HG03108 (cell line): Measurements from ENCODE around the gene RAB20.
"Not testable (repeated sequence)": the region's sequence is repeated elsewhere in the genome, so short reads cannot be mapped to it uniquely, and the experiment has no call there.

Source experiments
- ATAC-seq: cut with Tn5 transposase; IDR thresholded peaks from one replicate; pipeline ENCODE4 v1.9.1; 2021; ENCODE audit warnings: moderate library complexity; ENCODE audit not compliant: unreplicated experiment

The RAB20 gene

DNA sequence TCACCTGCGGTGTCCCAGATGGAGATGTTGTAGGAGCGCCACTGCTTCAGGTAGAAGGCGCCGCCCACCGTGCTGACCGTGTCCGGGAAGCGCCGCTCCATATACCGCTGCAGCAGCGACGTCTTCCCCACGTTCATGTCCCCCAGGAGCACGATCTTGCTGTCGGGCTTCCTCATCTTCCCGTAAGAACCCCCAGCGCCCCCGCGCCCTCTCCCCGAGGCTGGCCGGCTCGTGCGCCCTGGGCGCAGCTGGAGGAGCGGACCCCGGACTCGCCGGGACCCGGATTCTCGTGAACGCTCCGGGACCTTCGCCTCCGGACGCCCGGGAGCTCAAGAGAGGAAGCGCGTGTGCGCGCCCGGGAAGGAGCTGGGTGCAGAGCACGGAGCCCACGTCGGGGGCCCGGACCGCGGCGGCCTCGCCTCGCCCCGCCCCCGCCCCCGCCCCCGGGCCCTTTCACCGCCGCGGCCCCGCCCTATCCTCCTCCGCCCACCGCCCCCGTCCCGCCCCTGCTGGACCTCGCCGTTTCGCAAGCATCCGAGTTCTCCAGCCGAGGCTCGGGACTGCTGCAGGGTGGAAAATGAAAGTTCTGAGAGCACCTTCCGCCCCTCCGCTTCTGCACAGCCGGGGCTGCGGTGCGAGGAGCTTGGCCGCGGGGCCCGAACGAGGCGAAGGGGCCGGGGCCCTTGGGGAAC is at the start of gene RAB20:
Gene RAB20 (minus strand): TSS at position 379 of the 692 bp plus-strand sequence. CDS start 203 bp downstream, at position 176.
- ATAC-seq: peak; percentile 80

DNA sequence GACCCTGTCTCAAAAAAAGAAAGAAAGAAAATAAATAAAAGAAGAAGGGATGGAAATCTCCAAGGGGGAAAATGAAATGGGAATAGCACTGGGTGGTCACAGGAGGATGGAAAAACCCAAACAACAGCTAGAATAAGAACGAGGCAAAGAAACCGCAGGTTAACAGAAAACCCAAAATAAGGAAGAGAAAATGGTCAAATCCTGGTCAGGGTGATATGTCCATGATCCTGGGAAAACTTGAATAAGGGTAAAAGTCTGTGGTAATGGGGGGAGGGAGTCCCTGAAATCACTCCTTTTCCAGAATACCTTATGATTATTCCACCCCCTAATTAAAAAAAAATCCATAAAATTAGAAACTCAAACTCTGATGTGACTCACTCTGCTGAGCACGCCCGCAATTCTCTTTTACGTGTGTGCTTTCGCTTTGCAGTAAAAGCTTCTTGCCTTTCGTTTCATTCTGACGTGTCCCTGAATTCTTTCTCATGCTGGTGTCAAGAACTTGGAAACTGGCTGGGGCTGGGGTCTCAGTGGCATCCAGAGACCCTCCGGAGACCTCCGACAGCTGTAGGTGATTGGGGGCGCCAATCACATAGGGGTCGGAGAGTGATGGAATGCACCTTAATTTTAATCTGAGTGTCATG is 49.6 kb upstream of the RAB20 start:
- ATAC-seq: peak; percentile 43

DNA sequence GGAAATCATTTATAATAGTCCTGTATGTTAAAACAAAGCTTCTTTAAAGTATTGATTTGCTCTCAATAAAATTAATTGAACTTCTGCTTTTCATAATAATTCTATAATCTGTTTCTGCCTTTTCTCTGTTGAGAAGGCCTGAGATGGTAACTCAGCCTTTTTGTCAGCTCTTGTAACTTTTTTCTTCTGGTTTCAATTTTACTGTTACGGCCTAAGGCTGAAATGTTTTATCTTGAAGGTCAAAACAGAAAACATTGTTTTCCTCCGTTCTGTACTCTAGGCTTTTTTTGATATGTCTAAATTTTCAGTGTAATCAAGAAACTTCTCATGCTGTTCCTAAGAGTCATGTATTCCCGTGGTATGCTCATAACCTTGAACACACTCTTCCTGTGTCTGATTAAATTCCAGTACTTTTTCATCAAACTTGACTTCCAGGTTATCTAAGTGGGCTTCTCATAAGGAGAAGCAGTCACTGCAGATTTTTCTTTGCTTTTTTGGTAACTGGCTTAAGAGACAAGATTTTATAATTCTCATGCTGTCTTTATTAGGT is 46.2 kb upstream of the RAB20 start:
- ATAC-seq: no peak

GRCh38 chr13:110606281-110606680 is 44.8 kb upstream of the RAB20 start:
- not testable (repeated sequence) for ATAC-seq

- no peak for ATAC-seq
Measured at GRCh38 chr13:110605132-110605531, 43.6 kb upstream of the RAB20 start.

DNA sequence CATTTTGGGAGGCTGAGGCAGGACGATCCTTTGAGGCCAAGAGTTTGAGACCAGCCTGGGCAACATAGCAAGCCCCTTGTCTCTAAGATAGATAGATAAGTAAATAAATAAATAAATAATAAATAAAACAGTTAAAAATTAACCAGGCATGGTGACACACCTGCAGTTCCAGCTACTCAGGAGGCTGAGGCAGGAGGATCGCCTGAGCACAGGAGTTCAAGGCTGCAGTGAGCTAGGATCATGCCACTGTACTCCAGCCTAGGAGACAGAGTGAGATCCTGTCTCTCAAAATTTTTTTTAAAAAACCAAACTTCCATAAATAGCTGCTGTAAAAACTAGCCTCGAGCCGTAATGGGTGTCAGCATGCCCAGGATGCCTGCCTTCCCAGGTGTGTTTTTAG is 39.5 kb upstream of the RAB20 start:
- ATAC-seq: no peak

GRCh38 chr13:110600261-110600819 is 38.8 kb upstream of the RAB20 start:
- ATAC-seq: no peak

DNA sequence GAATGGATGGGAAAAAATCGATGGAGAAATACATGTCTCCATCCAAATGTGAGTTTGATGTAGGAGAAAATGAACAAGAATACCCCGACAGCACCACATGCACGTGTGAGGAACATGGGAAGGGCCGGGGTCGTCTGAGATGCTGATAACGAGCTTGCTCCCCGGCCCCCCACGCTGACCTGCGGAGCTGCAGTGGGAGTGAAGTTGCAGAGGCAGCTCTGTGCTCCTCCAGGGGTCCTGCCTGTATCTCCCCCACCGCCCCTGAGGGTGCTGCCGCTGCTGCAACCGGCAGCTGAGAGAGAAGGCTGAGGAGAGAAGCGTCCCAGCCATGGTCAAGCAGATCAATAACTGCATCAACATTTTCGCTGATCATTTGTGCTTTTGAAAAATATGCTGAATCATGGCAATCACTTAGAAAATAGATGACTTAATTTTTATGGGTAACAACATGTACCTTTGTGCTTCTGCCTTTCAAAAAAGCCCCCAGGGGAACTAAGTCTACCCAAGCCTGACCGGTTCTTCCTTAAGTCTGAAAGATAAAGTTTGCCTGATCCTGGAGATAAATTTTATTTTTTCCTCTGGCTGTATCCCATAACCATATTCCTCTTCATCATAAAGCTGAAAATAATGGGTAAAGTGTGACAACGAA is 35.6 kb upstream of the RAB20 start:
- ATAC-seq: no peak

DNA sequence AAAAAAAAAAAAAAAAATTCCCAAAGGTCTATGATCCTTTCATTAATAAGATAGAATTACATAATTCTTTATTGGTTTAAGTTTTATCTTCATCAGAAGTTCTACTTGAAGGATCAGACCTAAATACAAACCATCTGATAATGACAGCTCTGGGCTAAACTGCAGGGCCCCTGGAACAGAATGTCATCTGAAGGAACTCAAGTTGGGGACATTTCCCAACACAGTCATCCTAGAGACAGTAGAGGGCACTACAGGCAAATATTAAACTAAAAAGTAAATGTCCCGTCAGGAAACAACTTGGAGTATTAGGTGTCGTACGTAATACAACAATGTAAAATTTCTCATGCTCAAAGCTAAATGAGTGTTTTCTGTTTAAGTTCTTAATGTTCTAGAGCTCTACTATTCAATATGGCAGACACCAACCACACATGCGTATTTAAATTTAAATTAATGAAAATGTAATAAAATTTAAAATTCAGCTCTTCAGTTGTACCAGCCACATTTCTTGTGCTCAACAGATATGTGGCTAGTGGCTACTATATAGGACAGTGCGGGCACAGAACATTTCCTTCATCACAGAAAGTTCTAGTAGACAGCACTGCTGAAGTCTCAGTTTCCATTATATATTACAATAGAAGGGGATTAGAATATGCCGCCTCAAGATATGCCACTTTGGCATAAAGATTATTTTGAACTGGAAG is 32.1 kb upstream of the RAB20 start:
- peak; percentile 92 for ATAC-seq

- ATAC-seq: no peak
Measured at GRCh38 chr13:110592665-110593064, 31.1 kb upstream of the RAB20 start.

DNA sequence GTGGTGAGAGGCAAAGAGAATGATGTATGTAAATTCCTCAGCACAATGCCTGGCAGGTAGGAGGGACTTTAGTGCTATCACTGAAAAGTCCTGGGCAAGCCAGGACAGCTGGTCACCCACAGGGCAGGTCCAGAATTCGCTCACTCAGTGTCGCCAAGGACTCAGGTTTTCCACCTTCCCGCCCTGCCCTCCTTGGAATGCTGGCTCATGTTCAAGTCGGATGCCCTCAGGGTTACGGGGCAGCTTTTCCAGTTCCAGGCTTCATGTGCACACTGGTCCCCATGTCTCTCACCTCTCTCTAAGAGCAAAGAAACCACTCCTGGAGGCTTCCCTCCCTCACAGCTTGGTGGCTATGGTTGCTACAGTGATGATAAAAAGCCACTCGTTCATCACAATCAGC is 29.1 kb upstream of the RAB20 start:
- ATAC-seq: no peak

GRCh38 chr13:110589793-110590390 is 28.4 kb upstream of the RAB20 start:
- no peak for ATAC-seq

DNA sequence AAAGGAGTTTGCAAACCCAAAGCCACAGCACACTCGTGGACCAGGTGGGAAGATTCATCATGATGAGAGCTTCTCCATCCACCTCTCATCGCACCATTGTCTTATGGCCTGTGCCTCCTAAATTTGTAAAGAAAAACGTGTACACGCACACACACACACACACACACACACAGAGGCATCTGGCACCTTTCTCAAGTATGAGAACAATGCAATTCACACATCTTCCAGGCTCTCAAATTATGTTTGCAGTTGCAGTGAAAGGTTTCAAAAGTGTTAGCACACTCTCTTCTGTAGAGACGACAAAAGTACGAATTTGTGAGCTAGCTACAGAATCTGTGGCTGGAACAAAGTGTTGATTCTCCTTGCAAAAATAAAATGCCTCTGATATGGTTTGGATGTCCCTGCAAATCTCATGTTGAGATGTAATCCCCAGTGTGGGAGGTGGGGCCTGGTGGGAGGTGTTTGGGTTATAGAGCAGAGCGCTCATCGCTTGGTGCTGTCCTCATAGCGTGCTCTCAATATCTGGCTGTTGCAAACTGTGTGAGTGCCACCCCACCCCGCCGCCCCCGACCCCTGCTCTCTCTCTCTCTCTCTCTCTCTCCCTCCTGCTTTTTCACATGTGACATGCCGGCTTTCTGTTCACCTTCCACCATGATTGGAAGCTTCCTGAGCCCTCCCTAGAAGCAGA is 21.8 kb upstream of the RAB20 start:
- no peak for ATAC-seq

DNA sequence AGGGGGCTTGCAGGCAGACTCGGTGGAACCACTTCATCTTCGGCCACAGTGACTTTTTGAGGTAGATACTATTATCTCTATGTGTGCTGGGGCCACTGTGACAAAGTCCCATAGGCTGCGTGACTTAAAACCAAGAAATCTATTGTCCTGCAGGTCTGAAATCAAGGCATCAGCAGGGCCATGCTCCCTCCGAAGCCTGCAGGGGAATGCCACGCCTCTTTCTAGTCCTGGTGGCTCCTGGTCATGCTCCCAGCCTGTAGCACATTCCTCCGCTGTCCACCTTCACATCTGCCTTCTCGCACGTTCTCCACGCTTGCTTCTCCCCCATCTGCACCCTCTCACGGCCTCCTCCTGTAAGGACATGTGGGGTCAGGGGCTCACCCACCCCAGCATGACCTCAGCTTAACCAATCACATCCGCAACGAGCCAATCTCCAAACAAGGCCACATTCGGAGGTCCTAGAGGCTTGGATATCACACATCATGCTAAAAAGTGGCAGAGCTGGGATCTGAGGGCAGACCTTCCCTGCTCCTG is 21.0 kb upstream of the RAB20 start:
- ATAC-seq: no peak

- no peak for ATAC-seq
Measured at GRCh38 chr13:110581506-110582185, 20.1 kb upstream of the RAB20 start.

GRCh38 chr13:110580800-110581199 is 19.3 kb upstream of the RAB20 start:
- ATAC-seq: no peak

DNA sequence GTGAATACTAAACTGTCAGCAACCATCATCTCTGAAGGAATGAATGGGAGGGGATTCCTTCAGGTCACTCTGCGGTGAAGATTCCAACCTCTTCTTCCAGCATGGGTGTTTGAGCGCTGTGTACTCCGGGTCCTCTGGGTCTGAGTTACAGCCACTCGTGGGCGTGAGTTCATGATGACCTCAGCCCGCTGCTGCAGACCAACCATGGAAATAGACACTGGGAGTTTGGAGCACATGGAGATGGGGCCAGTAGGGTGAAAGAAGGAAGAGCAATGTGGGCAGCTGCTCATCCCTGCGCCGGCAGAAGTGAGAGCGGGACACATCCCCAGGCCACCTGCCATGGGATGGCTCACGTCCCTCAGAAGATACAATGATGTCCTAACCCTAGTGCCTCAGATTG is 16.8 kb upstream of the RAB20 start:
- ATAC-seq: no peak

GRCh38 chr13:110576736-110577476 is 15.4 kb upstream of the RAB20 start:
- no peak for ATAC-seq

- no peak for ATAC-seq
Measured at GRCh38 chr13:110576070-110576394, 14.5 kb upstream of the RAB20 start.
